NCI-H2196 (cell line): Measurements from ENCODE around the gene CDYL2.

Experiments
- DNase-seq: peaks from one replicate; lab custom pipeline; 2025; ENCODE audit not compliant: unreplicated experiment; lab: John Stamatoyannopoulos, UW

Gene CDYL2

DNA sequence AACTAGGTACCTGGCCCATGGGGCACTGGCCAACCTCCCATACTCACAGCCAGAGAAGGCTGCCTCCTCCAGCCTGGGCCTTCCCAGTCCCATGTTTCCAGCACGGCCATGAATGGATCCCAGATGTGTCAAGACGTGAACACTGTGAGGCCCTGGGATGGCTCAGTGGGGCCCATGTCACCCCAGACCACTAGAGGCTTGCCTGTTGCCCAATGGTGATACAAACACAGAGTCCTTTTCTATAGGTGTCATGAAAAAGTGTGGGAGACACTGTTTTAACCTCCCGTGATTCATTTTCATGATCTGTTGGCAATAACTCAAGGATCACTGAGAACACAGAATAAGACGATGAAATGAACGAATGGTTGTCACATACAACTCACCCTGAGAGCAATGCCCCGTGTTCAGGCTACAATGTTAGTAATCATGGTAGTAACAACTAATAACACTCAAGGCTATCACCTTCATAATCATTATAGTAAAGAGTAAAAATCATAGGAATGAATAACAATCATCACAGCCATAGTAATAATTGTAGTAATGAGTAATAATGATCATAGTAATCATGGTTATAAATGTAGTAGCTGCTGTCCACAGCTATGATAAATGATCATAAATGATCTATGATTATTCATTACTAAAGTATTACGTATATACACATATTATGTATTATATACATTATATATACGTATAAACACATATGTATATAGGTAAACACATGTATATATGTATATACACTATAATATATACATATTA, 199.6 kb downstream of the CDYL2 start:
- no peak for DNase-seq

DNA sequence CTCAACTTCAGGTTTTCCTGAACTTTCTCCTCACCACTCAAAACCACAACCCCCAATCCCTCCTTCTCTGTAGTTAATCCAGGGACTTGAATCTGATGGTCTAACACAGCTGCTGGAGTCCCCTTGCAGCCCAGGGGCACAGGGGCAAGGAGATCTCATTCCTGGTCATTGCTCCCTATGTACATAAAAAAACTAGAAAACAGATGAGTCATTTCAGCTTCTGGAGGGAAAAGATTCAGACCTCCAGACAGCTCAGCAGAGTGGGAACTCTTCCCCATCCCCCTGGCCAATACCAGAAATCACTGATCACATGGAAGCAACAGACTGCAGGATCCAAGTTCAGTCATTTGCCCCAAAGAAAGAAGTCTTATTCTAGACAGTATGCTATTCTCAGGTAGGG, 201.5 kb downstream of the CDYL2 start:
- DNase-seq = no peak

GRCh38 chr16:80601182-80601581, 203.2 kb downstream of the CDYL2 start:
- DNase-seq = no peak

- DNase-seq = no peak
Measured at GRCh38 chr16:80599466-80599865, 204.9 kb downstream of the CDYL2 start.

DNA sequence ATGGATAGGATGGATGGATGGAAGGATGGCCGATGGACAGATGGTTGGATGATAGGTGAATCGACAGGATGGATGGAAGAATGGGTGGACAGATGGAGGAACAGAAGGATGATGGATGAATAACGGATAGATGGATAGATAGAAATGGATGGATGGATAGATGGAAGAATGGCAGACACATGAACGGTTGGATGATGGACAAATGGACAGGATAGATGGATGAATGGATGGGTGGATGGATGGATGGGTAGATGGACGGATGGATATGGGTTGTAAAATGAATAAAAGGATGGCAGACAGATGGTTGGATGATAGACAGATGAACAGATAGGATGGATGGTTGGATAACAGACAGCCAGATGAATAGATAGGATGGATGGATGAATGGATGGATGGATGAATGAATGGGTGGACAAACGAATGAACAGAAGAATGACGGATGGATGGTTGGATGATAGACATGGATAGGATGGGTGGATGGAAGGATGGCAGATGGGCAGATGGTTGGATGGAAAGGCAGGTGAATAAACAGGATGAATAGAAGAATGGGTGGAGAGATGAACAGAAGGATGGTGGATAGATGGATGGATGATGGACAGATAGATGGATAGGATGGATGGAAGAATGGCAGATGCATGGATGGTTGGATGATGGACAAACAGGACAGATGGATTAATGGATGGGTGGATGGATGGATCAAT, 207.7 kb downstream of the CDYL2 start:
- no peak for DNase-seq

DNA sequence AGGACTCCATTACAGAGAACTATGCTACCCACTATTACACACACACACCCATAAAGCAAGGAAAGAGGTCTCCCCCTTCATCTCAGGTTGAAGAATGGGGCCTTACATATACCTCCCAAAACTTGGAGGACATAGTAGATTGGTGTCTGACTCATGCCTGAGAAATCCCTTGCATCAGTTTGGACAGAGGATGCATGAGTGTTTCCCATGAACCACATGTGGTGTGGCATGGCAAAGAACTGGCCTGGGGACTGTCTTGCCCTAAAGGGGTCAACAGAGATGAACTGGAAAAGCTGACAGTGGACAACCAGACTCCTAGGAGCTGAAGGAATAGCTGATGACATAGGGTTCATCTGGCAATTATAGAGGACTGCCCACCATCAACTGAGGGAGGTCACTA, 209.6 kb downstream of the CDYL2 start:
- DNase-seq = no peak

DNA sequence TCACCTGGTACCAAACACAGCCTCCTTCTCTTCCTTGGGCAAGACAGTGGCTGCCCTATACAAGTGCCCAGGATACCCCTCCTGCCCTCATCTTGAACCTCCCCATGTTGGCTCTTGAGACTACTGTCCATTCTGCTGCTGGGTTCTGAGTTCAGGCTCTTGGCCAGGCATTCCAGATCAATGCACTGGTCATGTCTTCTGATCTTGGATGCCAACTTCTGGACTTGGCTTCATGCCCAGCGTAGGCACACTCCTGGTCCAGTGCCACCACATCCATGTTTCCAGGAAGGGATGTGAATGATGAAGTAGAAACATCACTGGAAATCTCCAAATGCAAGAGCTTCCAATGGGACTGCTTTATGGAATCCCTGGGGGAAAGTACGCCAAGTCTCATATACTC, 212.1 kb downstream of the CDYL2 start:
- DNase-seq = no peak

DNA sequence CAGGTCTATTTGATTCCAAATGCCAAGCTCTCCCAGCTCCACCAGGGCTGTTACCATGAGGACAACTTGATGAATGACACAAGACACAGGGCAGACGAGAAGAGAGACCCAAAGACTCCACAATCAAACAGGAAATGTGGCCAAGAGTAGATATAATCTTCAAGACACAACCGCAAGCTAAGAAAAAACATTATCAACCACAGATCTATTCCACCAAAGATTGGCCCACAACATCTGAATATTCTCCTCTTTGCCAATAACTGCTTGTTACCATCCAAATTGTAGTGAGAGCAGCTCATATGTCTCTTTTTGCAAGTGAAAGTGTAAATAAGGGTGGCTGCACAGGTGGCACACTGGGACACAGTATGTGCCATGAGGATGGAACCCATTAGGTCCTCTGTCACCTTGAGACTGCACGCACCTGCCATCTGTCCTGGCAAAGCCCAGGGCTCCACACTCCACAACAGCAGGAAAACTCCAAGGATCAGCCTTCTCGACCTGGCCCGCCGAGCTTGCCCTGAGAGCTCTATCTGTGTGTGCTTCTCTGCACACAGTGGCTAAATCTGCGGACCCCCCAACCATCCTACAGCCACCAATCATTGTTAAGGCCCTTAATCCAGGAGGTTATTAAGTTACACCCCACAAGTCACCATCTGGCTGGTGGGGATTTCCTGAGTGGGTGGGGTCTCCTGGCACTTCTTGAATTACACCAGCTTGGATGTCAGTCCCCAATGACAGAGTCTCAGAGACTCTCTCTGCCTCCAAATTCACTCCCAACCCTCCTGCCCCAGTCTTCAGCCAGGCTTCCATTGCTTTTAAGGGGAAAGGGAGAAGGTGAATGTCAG, 213.1 kb downstream of the CDYL2 start:
- no peak for DNase-seq

DNA sequence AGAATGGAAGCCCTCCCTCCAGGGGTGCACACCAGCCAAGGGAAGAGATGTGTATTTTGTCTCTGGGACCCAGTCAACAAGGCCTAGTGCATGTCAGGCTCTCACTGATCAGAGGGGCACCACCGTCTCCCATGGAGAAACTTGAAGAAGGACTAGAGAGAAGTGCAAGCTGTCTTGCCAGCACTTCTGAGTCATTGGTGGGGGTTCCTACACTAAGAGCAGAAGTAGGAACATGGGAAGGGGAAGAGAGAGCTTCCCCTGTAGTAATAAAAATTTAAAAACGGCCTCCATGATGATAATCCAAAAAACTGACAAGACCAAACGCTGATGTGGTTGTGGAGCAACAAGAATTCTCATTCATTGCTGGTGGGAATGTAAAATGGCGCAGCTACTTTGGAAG, 217.3 kb downstream of the CDYL2 start:
- no peak for DNase-seq

GRCh38 chr16:80586476-80586875, 217.9 kb downstream of the CDYL2 start:
- no peak for DNase-seq

GRCh38 chr16:80585764-80586163, 218.6 kb downstream of the CDYL2 start:
- no peak for DNase-seq

- DNase-seq = no peak
Measured at GRCh38 chr16:80583466-80583865, 220.9 kb downstream of the CDYL2 start.

- no peak for DNase-seq
Measured at GRCh38 chr16:80580109-80580832, 224.1 kb downstream of the CDYL2 start.

DNA sequence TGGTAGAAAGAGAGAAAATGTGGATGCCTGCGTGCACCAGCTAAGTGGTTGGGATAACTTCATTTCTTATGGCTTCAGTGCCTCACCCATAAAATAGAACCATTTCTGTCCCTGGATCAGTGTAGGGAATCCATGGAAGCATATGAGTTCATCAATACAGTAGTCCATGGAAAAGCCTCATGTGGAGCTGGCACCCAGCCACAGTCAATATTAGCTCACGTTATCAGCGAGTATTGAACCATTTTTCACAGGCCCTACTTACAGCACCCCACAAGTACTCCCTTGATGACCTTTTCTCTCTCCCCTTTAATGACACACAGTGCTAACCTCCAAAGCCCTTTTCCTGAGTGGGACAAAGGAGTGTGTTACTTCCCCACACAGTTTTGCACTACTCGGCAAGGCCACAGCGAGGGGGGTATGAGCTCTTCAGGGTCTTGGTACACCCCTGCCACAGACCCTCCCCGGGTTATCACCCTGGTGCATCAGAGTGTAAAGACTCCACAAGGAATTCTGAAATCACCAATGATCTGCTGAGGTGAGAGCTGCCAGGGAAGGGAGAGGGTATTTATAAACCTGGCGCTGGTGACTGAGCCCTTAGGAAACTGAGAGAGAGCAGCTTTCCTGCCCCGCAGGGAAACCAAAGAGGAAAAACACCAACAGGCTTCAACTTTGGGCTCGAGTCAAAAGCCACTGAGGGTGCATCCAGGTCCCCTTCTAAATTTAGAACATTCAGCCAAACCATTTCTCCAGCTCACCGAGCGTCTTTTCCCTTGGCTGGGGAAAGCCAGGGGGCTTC, 226.7 kb downstream of the CDYL2 start:
- no peak for DNase-seq

GRCh38 chr16:80576343-80576912, 228.0 kb downstream of the CDYL2 start:
- no peak for DNase-seq

DNA sequence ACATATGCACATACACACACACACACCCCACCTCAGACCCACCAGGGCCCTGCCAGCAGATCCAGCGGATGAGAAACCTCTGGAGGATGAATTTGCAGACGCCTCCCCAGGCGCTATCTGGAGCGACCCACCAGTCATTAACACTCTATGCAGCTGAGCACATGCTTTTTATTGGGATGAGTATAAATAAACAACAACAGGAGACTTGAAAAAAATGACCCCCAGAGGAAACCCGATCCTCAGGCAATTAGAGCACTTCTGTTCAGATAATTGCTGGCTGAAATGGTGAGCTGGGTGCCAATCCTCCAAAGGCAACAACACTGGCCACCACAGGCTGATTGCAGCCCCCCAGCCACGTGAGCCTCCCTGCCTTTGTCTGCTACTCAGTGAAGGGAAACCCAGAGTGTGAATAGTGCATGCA, 230.7 kb downstream of the CDYL2 start:
- no peak for DNase-seq

DNA sequence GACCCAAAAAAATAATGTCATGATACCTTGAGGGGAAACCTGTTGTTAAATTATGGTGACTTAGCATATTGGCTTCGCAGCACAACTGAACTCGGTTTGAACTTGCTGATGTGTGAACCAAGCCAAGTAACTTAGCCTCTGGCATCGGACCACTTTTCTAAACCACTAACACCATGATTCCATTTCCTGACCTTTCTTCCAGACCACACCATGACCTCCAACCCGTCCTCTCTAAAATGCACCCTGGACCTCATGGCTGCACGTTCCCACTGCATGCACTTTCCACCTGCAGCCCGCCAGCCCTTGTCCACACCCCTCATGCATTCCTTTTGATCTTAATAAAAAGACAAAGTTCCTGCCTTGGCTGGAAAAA, 234.3 kb downstream of the CDYL2 start:
- DNase-seq = no peak

DNA sequence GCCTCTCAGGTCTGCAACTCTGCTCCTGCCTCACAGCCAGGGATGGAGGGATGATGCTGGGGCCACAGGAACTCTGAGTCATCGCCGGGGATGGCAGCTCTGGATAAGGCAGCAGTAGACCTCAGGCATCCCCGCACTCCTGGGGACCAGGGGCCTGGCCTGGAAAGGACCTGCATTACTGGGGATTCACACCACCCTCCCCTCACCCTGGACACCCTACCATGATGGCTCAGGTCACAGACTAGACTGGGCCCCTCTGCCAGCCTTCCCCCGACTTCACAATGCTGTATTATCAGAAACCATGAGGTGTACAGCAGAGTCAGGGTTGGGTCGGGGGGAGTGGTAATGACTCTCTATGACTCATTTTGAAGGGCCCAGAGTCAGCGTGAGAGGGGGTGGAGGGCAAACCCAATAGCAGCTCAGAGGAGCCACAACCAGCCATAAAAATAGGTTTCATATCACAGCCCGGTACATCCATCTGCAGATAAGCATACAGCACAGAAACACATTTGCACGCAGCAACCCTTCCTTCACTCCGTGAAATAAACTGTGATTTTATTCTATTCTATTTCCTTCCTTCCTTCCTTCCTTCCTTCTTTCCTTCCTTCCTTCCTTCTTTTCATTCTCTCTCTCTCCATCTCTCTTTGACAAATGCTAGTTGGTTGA, 234.8 kb downstream of the CDYL2 start:
- DNase-seq = no peak

- DNase-seq = no peak
Measured at GRCh38 chr16:80564394-80564793, 240.0 kb downstream of the CDYL2 start.

DNA sequence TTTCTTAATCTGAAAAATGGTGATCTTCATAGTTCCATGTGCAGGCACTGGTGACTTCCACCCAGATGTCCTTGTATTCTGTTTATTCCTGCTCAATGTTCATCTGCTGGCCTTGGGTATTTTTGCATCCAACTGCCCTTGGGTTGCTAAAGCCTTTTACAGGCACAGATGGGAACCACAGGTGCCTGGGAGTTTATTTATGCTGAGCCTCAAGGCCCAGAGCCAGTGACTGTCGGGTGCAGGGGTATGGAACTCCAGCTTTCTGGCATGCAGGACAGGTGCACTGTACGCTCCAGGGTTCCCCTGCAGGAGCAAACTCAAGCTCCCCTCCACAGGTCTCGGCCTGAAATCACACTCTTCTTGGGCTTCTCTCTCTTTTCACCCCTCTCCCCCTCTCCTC, 241.3 kb downstream of the CDYL2 start:
- DNase-seq = no peak
